MCF 10A (cell line): Measurements from ENCODE around the gene DCDC2B. TPM values are rescaled to one million over a fixed set of nuclear protein-coding genes. Genes with fewer than 3 reads are reported as not detected.
"Not testable (repeated sequence)": the region's sequence is repeated elsewhere in the genome, so short reads cannot be mapped to it uniquely, and the experiment has no call there.

Source experiments
- BruUV-seq: library from RNA; stranded (reverse); fragments of 400-500 nt; replicated peaks from 2 replicates; lab custom pipeline; 2021; lab: Mats Ljungman, UMichigan
- CTCF ChIA-PET: fragments of 300-600 bp; sonication (Branson Sonifier 250); formaldehyde crosslinking; extraction: SDS; loops from one replicate; lab custom pipeline; 2021; ENCODE audit warnings: antibody characterized with exemption, inconsistent platforms; lab: Yijun Ruan, JAX
- POLR2A ChIA-PET: fragments of 300-600, 350-650 bp; sonication (Branson Sonifier 250); formaldehyde crosslinking; extraction: SDS; loops from one replicate; lab custom pipeline; 2020; ENCODE audit warnings: antibody characterized with exemption, inconsistent platforms; lab: Yijun Ruan, JAX
- DNase-seq: peaks from one replicate; pipeline ENCODE4 v3.0.0-alpha.2; 2018; ENCODE audit not compliant: unreplicated experiment
- H3K27ac Mint-ChIP-seq: one replicate; pipeline ENCODE4 v1.8.0; 2022; ENCODE audit warnings: mild to moderate bottlenecking, low read depth, mixed read lengths; ENCODE audit not compliant: unreplicated experiment
- H3K27me3 Mint-ChIP-seq: one replicate; pipeline ENCODE4 v1.8.0; 2022; ENCODE audit warnings: mixed read lengths; ENCODE audit not compliant: insufficient read depth, unreplicated experiment
- H3K36me3 Mint-ChIP-seq: one replicate; pipeline ENCODE4 v1.8.0; 2022; ENCODE audit warnings: mild to moderate bottlenecking, moderate library complexity, mixed read lengths; ENCODE audit not compliant: insufficient read depth, unreplicated experiment
- H3K4me1 Mint-ChIP-seq: one replicate; pipeline ENCODE4 v1.8.0; 2022; ENCODE audit warnings: mixed read lengths; ENCODE audit not compliant: insufficient read depth, unreplicated experiment
- H3K4me3 Mint-ChIP-seq: one replicate; pipeline ENCODE4 v1.8.0; 2022; ENCODE audit warnings: mild to moderate bottlenecking, moderate library complexity, mixed read lengths; ENCODE audit not compliant: unreplicated experiment
- H3K9me3 Mint-ChIP-seq: one replicate; pipeline ENCODE4 v1.8.0; 2022; ENCODE audit warnings: mixed read lengths; ENCODE audit not compliant: unreplicated experiment
- intact Hi-C: fragments of 100-400 bp; cut with micrococcal nuclease; formaldehyde crosslinking; loops from 2 replicates; pipeline ENCODE4 v1.14.1; 2022
- total RNA-seq: library from RNA; stranded (reverse); gene quantifications from 2 replicates; pipeline ENCODE4 v1.2.3, GENCODE V29; 2022
- TF ChIP-seq, protein P1 (sequence below): fragments of 200-600 bp; IDR thresholded peaks from one replicate; pipeline ENCODE4 v1.8.0; 2022; ENCODE audit warnings: antibody characterized with exemption, mild to moderate bottlenecking; ENCODE audit not compliant: unreplicated experiment

The DCDC2B gene
- total RNA-seq, 1 experiment from 2014 or later, result not detected

DNA sequence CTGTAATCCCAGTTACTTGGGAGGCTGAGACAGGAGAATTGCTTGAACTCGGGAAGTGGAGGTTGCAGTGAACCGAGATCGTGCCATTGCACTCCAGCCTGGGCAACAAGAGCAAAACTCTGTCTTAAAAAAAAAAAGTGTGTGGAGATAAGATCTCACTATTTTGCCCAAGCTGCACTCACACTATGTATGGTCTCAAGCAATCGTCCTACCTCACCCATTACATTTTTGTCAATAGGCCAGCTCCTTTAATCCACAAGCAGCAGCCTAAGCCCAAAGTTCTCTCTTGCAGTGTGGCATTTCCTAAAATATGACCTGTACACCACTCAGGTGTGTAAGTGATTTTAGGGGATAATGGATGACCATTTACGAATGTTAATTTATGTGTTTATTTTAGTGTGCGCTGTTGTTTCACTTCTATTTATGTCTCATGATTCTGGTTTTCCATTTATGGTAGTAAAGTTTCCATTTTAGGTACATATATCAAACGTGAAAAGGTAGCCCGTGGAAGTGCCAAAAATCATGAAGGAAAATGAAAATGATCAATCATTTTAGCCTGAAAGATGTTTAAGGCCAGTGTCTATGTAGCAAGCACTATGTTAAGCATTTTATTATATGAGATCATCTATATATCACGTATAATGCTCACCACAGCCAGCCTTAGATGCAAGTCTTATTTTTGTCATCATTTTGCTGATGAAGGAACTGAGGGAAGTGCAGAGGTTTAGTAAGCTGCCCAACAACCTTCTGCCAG lies 47.8 kb downstream of the DCDC2B start:
- intact Hi-C loops, result no loop called here
- POLR2A ChIA-PET, result no interaction called here
- CTCF ChIA-PET, result no interaction called here
- TF ChIP-seq, protein P1, sequence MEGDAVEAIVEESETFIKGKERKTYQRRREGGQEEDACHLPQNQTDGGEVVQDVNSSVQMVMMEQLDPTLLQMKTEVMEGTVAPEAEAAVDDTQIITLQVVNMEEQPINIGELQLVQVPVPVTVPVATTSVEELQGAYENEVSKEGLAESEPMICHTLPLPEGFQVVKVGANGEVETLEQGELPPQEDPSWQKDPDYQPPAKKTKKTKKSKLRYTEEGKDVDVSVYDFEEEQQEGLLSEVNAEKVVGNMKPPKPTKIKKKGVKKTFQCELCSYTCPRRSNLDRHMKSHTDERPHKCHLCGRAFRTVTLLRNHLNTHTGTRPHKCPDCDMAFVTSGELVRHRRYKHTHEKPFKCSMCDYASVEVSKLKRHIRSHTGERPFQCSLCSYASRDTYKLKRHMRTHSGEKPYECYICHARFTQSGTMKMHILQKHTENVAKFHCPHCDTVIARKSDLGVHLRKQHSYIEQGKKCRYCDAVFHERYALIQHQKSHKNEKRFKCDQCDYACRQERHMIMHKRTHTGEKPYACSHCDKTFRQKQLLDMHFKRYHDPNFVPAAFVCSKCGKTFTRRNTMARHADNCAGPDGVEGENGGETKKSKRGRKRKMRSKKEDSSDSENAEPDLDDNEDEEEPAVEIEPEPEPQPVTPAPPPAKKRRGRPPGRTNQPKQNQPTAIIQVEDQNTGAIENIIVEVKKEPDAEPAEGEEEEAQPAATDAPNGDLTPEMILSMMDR, result no peak
- Mint-ChIP-seq H3K4me3 (no peak overlapping the region), H3K36me3 (no peaks in the 10 kb centered on the region), H3K27ac (no peak overlapping the region), H3K27me3 (no peaks in the 10 kb centered on the region), H3K4me1 (no peaks in the 10 kb centered on the region), H3K9me3 (no peaks in the 10 kb centered on the region)
- BruUV-seq, result no TSS peak
- no peak for DNase-seq

DNA sequence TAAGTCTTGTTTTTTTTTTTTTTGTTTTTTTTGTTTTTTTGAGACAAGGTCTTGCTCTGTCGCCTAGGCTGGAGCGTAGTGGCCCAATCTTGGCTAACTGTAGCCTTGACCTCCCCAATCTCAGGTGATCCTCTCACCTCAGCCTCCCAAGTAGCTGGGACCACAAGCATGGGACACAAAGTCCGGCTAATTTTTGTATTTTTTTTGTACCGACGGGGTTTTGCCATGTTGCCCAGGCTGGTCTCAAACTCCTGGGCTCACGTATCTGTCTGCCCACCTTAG lies 48.3 kb downstream of the DCDC2B start:
- TF ChIP-seq, protein P1, result no peak
- Mint-ChIP-seq H3K27me3 (no peaks in the 10 kb centered on the region), H3K27ac (no peak overlapping the region), H3K4me1 (no peaks in the 10 kb centered on the region), H3K36me3 (no peaks in the 10 kb centered on the region), H3K4me3 (no peak overlapping the region), H3K9me3 (no peaks in the 10 kb centered on the region)
- intact Hi-C loops, result no loop called here
- no peak for DNase-seq
- no TSS peak for BruUV-seq
- CTCF ChIA-PET, result interaction anchor here (1.0 kb wide), 1 partner anchor 41 kb away, joined by 3 read pairs; no protein-coding TSS in a partner anchor
- POLR2A ChIA-PET, result no interaction called here

DNA sequence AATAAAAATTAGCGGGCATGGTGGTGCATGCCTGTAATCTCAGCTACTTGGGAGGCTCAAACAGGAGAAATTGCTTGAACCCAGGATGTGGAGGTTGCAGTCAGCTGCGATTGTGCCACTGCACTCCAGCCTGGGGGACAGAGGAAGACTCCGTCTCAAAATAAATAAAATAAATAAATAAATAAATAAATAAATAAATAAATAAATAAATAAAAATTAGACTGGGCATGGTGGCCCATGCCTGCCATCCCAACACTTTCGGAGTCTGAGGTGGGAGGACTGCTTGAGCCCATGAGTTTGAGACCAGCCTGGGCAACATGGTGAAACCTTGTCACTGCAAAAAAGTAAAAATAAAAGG lies 54.3 kb downstream of the DCDC2B start:
- intact Hi-C loops, result not testable (repeated sequence)

DNA sequence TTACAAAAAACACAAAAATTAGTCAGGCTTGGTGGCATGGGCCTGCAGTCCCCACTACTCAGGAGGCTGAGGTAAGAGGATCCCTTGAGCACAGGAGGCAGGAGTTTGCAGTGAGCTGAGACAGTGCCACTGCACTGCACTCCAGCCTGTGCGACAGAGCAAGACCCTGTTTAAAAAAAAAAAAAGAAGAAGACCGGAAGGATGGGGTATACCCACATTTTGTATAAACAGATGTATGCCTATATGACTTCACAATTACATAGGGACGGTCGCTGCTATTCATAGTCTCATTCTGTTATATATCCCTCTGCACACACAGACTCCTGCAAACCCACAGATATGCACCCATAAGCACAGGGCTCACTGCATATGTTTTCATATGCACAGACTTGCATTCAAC lies 54.9 kb downstream of the DCDC2B start:
- Mint-ChIP-seq H3K27ac (no peak overlapping the region), H3K4me1 (no peaks in the 10 kb centered on the region), H3K4me3 (no peak overlapping the region), H3K27me3 (no peaks in the 10 kb centered on the region), H3K9me3 (no peaks in the 10 kb centered on the region), H3K36me3 (no peaks in the 10 kb centered on the region)
- BruUV-seq, result no TSS peak
- TF ChIP-seq, protein P1, result no peak
- CTCF ChIA-PET, result no interaction called here
- intact Hi-C loops, result no loop called here
- POLR2A ChIA-PET, result no interaction called here
- DNase-seq, result no peak

More for the DNA sequence above, 54.3 kb downstream of the DCDC2B start:
- H3K9me3 Mint-ChIP-seq, CTCF ChIA-PET, H3K36me3 Mint-ChIP-seq, H3K27me3 Mint-ChIP-seq, BruUV-seq, DNase-seq, POLR2A ChIA-PET, H3K27ac Mint-ChIP-seq, H3K4me1 Mint-ChIP-seq, H3K4me3 Mint-ChIP-seq: not testable (repeated sequence)

Other genes starting within 250 kb of the DCDC2B start
- 106 and 107 TPM in 2 replicates for gene KHDRBS1, start 195.2 kb upstream of the DCDC2B start, total RNA-seq
- 15.0 and 22.3 TPM in 2 replicates for gene TMEM39B, start 136.2 kb upstream of the DCDC2B start, total RNA-seq
- gene KPNA6, start 101.0 kb upstream of the DCDC2B start, total RNA-seq, result 86.9 and 109 TPM in 2 replicates
- gene TXLNA, start 29.4 kb upstream of the DCDC2B start, total RNA-seq, result 61.8 and 64.8 TPM in 2 replicates
- 0.91 and 1.7 TPM in 2 replicates for gene CCDC28B, start 8.5 kb upstream of the DCDC2B start, total RNA-seq
- gene IQCC, start 3.4 kb upstream of the DCDC2B start, total RNA-seq, result 1.8 and 1.9 TPM in 2 replicates
- 22.2 and 27.3 TPM in 2 replicates for gene TMEM234, start 13.3 kb downstream of the DCDC2B start, total RNA-seq
- gene EIF3I, start 13.3 kb downstream of the DCDC2B start, total RNA-seq, result 253 and 259 TPM in 2 replicates
- gene FAM167B, start 38.1 kb downstream of the DCDC2B start, total RNA-seq, result 0.34 TPM in 1 of 2 replicates, not detected in the other
- not detected in 2 replicates for gene LCK, start 42.2 kb downstream of the DCDC2B start, total RNA-seq
- 39.7 and 62.9 TPM in 2 replicates for gene HDAC1, start 83.0 kb downstream of the DCDC2B start, total RNA-seq
- 0.65 and 1.0 TPM in 2 replicates for gene MARCKSL1, start 127.1 kb downstream of the DCDC2B start, total RNA-seq
- 13.4 and 19.0 TPM in 2 replicates for gene FAM229A, start 153.4 kb downstream of the DCDC2B start, total RNA-seq
- 2.0 and 2.3 TPM in 2 replicates for gene TSSK3, start 153.4 kb downstream of the DCDC2B start, total RNA-seq
- 52.6 and 56.2 TPM in 2 replicates for gene BSDC1, start 185.4 kb downstream of the DCDC2B start, total RNA-seq